ENCODE data around the gene CAMK2G.
A peak's percentile ranks its signal among the peaks of the same experiment; 100 is the strongest.
"Not testable (repeated sequence)": the region's sequence is repeated elsewhere in the genome, so short reads cannot be mapped to it uniquely, and the experiment has no call there.

CAMK2G gene

GRCh38 chr10:73790886-73791625, 83.3 kb downstream of the CAMK2G start:
- no peak for DNase-seq (ENCODE audit: low read depth)

GRCh38 chr10:73789659-73790055, 84.7 kb downstream of the CAMK2G start:
- no peak for DNase-seq (ENCODE audit: low read depth)

- no peak for DNase-seq (ENCODE audit: low read depth)
Observed at GRCh38 chr10:73788864-73789658, 85.3 kb downstream of the CAMK2G start.

DNA sequence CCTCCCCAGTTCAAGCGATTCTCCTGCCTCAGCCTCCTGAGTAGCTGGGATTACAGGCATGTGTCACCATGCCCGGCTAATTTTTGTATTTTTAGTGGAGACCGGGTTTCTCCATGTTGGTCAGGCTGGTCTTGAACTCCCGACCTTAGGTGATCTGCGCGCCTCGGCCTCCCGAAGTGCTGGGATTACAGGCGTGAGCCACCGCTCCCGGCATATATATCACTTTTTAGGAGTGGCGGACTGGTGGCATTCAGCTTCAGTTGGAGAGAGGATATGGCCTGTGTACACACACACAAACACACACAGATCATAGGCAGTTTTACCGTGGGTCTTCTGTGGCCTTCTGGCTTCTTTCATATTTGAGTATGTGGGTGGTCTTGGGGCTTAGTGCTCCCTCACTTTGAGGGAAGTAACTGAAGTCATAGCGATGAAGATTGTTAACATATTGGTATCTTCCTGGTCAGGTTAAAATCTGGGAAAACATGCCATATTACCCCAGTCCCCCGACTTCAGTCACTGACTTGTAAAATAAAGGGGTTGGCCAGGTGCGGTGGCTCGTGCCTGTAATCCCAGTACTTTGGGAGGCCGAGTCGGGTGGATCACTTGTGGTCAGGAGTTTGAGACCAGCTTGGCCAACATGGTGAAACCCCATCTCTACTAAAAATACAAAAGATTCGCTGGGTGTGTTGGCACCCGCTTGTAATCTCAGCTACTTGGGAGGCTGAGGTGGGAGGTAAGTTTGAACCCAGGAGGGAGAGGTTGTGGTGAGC, 87.1 kb downstream of the CAMK2G start:
- not testable (repeated sequence) for DNase-seq (ENCODE audit: low read depth)

DNA sequence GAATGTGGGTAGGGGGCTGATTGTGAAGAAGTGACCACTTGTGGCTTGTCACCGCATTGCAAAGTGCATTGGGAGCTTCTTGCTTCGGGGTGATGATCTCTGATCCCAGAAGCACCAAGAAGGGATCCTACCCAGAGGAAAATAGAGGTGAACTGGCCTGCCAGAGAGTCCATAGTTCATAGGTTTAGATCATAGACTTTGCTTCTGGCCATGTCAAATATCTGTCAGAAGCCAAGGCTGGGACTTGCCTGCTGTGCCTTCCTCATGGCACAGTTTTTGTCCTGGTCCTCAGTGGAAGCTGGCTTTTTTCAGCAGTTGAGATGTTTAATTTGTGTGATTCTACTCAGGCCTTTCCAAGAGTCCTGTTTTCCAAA, 87.9 kb downstream of the CAMK2G start:
- no peak for DNase-seq (ENCODE audit: low read depth)

DNA sequence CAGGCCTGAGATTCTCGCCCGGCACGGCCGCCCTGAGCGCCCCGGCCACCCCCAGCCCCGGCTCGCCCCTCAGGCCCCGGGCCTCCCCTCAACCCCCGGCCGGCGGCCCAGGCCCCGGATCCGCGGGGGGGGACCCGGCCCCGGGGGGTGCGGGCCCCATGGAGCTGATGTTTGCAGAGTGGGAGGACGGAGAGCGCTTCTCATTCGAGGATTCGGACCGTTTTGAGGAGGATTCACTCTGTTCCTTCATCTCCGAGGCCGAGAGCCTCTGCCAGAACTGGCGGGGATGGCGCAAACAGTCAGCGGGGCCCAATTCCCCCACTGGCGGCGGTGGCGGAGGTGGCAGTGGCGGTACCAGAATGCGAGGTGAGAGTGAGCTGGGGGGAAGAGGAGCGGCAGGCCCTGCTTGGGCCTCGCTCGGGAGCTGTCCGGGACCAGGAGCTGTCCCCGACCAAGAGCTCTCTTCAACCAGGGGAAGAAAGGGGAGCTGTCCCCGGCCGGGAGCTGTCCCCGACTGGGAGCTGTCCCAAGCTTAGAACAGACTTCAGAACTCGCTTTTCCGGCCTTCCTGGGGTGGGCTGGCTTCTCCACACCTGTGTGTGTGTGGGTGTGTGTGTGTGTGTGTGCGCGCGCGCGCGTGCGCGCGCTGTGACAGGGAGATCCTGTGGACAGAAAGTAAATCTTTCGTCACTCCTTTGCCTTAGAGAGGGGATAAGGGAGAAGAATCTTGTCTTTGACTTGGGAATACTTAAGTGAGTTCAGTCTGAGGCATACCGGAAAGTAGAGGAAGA, 88.4 kb downstream of the CAMK2G start:
- DNase-seq (ENCODE audit: low read depth), result peak; percentile 22

- peak; percentile 75 for DNase-seq (ENCODE audit: low read depth)
Observed at GRCh38 chr10:73785211-73785720, 89.1 kb downstream of the CAMK2G start, which contains the start of gene ZSWIM8. TSS of gene ZSWIM8 (plus strand) at chr10:73785606. CDS start at chr10:73785879, 273 bp downstream.

DNA sequence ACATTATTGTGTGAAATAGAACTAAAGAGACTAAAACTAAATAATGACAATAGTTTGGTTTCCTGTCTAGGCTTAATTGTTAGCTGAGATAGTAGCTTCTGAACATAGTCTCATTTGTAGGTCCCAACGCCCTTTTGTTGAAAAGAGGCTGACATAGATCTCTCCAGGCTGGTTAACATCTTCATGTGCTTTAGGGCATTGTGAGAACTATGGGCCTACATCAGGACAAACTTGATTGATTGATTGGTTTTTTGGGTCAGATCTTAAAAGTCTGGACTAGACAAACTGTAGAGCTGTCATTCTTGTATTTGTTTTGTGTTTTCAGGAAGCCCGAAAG, 91.6 kb downstream of the CAMK2G start:
- no peak for DNase-seq (ENCODE audit: low read depth)

DNA sequence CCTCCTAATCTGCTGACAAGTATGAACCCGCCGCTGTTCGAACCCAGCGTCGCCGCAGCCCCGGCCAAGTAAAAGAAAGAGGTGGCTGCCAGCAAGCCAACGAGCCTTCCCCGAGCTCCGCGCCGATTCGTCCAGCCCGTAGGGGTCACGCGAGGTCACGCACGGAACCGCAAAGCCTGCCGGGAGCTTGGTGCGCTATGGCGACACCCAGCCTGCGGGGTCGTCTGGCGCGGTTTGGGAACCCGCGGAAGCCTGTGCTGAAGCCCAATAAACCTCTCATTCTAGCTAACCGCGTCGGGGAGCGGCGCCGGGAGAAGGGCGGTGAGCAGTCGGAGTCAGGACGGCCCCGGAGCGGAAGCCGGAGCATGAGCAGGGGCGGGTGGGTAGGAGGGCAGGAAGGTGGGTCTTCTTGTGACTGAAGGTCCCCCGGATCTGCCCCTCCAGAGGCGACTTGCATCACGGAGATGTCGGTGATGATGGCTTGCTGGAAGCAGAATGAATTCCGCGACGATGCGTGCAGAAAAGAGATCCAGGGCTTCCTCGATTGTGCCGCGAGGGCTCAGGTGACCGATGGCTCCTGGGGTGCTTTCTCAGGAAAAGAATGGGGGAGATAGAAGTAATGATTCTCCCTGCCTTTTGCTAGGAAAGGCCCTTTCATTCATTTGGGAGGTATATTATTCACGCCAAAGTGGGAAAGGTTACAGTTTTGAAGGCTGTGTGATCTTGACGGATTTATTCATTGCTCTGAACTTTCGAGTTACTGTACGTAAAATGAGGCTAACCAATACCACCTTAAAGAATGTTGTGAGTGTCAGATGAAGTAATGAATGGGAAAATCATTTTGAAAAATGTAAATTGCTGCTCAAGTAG, 92.2 kb downstream of the CAMK2G start, which contains the start of gene CHCHD1:
TSS of gene CHCHD1 (plus strand) at position 170 of the 870 bp plus-strand sequence. CDS start at position 198, 28 bp downstream.
- DNase-seq (ENCODE audit: low read depth), result peak; percentile 83

DNA sequence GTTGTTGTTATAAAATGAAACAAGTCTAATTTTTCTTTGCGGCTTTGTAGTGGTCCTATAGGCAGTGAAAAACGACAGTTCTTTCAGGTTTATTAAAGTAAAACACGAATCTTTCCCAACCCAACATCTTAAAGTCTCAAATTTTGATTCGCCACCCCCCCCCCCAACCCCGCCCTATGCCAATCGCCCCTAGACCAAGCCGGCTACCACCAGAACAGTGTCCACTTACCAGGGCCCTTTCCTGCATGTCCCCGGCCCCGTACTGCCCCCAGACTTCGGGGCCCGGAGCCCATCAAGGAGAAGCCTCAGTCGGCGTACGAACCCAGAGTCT, 92.8 kb downstream of the CAMK2G start:
- DNase-seq (ENCODE audit: low read depth), result no peak

GRCh38 chr10:73780966-73781365, 93.4 kb downstream of the CAMK2G start:
- no peak for DNase-seq (ENCODE audit: low read depth)

GRCh38 chr10:73780301-73780700, 94.1 kb downstream of the CAMK2G start:
- DNase-seq (ENCODE audit: low read depth), result no peak

GRCh38 chr10:73779539-73780197, 94.7 kb downstream of the CAMK2G start:
- no peak for DNase-seq (ENCODE audit: low read depth)

DNA sequence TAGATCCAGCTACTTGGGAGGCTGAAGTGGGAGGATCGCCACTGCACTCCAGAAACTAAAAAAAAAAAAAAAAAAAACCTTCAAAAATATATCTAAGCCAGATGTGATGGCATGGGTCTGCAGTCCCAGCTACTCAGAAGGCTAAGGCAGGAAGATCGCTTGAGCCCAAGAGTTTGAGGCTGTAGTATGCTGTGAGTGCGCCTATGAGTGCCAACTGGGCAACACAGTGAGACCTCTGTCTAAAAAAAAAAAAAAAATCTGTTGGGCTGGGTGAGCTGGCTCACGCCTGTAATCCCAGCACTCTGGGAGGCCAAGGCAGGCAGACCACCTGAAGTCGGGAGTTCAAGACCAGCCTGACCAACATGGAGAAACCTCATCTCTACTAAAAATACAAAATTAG, 95.3 kb downstream of the CAMK2G start:
- DNase-seq (ENCODE audit: low read depth), result no peak

GRCh38 chr10:73774637-73775036, 99.7 kb downstream of the CAMK2G start:
- no peak for DNase-seq (ENCODE audit: low read depth)

- no peak for DNase-seq (ENCODE audit: low read depth)
Observed at GRCh38 chr10:73773152-73773879, 101.0 kb downstream of the CAMK2G start.

DNA sequence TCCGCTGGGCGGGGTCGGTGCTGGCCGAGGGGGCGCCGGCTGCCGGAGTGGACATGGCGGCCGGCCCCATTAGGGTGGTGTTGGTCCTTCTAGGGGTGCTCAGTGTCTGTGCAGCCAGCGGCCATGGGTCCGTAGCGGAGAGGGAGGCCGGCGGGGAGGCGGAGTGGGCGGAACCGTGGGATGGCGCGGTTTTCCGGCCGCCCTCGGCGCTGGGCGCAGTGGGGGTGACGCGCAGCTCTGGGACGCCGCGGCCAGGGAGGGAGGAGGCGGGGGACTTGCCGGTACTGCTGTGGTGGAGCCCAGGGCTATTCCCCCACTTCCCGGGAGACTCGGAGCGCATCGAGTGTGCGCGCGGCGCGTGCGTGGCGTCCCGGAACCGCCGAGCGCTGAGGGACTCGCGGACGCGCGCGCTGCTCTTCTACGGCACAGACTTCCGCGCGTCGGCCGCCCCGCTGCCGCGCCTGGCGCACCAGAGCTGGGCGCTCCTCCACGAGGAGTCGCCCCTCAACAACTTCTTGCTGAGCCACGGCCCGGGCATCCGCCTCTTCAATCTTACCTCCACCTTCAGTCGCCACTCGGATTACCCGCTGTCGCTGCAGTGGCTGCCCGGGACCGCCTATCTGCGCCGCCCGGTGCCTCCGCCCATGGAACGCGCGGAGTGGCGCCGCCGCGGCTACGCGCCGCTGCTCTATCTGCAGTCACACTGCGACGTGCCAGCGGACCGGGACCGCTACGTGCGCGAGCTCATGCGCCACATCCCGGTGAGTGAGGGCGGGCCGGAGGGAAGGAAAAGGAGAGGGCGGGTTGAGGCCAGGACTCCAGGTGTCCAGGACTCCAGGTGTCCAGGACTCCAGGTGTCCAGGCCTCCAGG, 101.8 kb downstream of the CAMK2G start:
- DNase-seq (ENCODE audit: low read depth), result peak; percentile 69

DNA sequence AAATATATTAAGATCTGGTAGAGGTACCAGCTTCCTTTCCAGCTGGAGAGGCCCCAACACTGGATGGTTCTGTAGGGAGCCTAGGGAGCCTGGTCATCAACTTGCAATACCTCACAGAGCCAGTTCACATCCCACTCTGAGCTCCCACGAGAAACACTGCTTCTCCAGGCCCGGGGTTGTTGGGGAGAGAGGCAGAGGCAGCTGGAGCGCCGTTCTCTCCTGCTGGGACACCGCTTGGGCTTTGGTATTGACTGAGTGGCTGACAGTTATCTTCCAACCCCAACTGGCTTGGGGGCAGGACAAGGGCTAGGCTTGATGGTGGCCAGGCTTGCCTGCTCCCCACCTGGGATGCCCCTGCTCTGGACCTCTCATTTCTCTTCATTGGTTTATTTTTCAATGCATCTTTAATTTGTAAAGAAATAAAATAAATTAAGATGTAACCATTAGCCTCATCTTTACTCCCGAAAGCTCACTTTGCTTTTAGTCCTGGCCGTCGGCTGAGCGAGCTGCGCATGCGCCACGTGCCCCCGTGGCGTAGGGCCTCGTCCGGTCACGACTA, 102.6 kb downstream of the CAMK2G start:
- DNase-seq (ENCODE audit: low read depth), result peak; percentile 60
